ENCODE measurements around the gene TGM5.
"Not testable (repeated sequence)": the region's sequence is repeated elsewhere in the genome, so short reads cannot be mapped to it uniquely, and the experiment has no call there.

TGM5 gene

GRCh38 chr15:43246261-43246774 lies 20.4 kb downstream of the TGM5 start:
- no peak for DNase-seq (ENCODE audit: low read depth)

- DNase-seq (ENCODE audit: low read depth): no peak
These were observed 22.6 kb downstream of the TGM5 start for GRCh38 chr15:43244092-43244491.

GRCh38 chr15:43243020-43243645 lies 23.6 kb downstream of the TGM5 start:
- DNase-seq (ENCODE audit: low read depth): no peak

GRCh38 chr15:43242616-43243015 lies 24.1 kb downstream of the TGM5 start:
- no peak for DNase-seq (ENCODE audit: low read depth)

- DNase-seq (ENCODE audit: low read depth): no peak
These were observed 25.6 kb downstream of the TGM5 start for GRCh38 chr15:43241100-43241499.

GRCh38 chr15:43239732-43240491 lies 26.8 kb downstream of the TGM5 start:
- peak; percentile 12 for DNase-seq (ENCODE audit: low read depth)

GRCh38 chr15:43238671-43239131 lies 28.0 kb downstream of the TGM5 start:
- no peak for DNase-seq (ENCODE audit: low read depth)

GRCh38 chr15:43237842-43238470 lies 28.8 kb downstream of the TGM5 start:
- no peak for DNase-seq (ENCODE audit: low read depth)

GRCh38 chr15:43235536-43235935 lies 31.2 kb downstream of the TGM5 start:
- DNase-seq (ENCODE audit: low read depth): no peak

GRCh38 chr15:43232289-43232874 lies 34.3 kb downstream of the TGM5 start:
- DNase-seq (ENCODE audit: low read depth): peak; percentile 17

- peak; percentile 61 for DNase-seq (ENCODE audit: low read depth)
These were observed 36.0 kb downstream of the TGM5 start for GRCh38 chr15:43230640-43231115.

GRCh38 chr15:43229977-43230376 lies 36.8 kb downstream of the TGM5 start:
- DNase-seq (ENCODE audit: low read depth): no peak

- DNase-seq (ENCODE audit: low read depth): no peak
These were observed 40.1 kb downstream of the TGM5 start for GRCh38 chr15:43226436-43227305.

- not testable (repeated sequence) for DNase-seq (ENCODE audit: low read depth)
These were observed 40.8 kb downstream of the TGM5 start for GRCh38 chr15:43225950-43226255.

GRCh38 chr15:43225201-43225949 lies 41.4 kb downstream of the TGM5 start:
- DNase-seq (ENCODE audit: low read depth): peak; percentile 67

- no peak for DNase-seq (ENCODE audit: low read depth)
These were observed 45.3 kb downstream of the TGM5 start for GRCh38 chr15:43221422-43221821.

GRCh38 chr15:43220991-43221403 lies 45.7 kb downstream of the TGM5 start, which contains the start of gene EPB42:
Gene EPB42, minus strand, starts transcription at chr15:43221018. Its CDS starts 193 bp downstream, at chr15:43220825.
- DNase-seq (ENCODE audit: low read depth): no peak

- no peak for DNase-seq (ENCODE audit: low read depth)
These were observed 46.5 kb downstream of the TGM5 start for GRCh38 chr15:43219929-43220928.
